ENCODE data around the gene SPEF1.

Gene SPEF1

DNA sequence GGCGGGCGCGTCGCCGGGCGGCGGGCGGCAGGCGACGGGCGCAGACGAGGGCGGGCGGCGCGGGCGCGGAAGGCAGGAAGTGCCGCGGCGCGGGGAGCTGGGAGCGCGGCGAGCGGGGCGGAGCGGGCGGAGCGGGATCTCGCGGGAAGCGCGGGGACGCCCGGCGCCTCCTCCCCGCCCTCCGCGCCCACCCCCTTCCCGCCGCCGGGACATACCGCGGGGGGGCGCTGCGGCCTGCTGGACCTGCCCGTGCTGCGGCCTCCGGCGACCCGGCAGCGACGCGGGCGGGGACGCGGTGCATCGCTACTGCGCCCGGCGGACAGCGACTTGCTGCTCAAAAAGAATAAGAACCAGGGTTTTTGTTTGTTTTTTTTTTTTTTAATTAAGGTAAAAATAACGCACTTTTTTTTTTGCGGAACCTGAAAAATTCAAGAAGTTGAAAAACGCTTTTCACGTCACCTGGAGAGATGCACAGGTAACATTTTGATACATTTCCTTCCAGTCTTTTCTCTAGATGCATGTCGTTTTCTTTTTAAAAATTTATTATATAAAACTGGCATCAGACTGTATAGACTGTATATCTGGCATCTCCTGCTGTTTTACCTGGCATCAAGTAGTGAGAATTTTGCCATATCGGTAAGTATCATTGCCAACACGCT, 5.5 kb upstream of the SPEF1 start, which contains the start of gene CENPB:
CENPB (minus strand) TSS at position 76 of the 659 bp plus-strand sequence. CDS start 257 bp downstream, outside the sequence.
- TF ChIP-seq, protein P1, sequence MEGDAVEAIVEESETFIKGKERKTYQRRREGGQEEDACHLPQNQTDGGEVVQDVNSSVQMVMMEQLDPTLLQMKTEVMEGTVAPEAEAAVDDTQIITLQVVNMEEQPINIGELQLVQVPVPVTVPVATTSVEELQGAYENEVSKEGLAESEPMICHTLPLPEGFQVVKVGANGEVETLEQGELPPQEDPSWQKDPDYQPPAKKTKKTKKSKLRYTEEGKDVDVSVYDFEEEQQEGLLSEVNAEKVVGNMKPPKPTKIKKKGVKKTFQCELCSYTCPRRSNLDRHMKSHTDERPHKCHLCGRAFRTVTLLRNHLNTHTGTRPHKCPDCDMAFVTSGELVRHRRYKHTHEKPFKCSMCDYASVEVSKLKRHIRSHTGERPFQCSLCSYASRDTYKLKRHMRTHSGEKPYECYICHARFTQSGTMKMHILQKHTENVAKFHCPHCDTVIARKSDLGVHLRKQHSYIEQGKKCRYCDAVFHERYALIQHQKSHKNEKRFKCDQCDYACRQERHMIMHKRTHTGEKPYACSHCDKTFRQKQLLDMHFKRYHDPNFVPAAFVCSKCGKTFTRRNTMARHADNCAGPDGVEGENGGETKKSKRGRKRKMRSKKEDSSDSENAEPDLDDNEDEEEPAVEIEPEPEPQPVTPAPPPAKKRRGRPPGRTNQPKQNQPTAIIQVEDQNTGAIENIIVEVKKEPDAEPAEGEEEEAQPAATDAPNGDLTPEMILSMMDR (conservative IDR thresholded peaks at IDR 0.05; ENCODE audit: low read depth, low read length), result peak; percentile 34; the same call in 1 of the 2 replicates
- no peak within 1 kb of the TSS for H3K9ac ChIP-seq
- H3K27me3 ChIP-seq (ENCODE audit: insufficient read depth, low read depth), result no peaks in the 10 kb centered on the region
- H2AFZ ChIP-seq (ENCODE audit: low read depth), result peak within 1 kb of the TSS; percentile 44
- H3K79me2 ChIP-seq (ENCODE audit: insufficient read depth, low read depth), result no peaks in the 10 kb centered on the region
- H3K27ac ChIP-seq, result no peak within 1 kb of the TSS
- H3K36me3 ChIP-seq (ENCODE audit: insufficient read depth), result no peaks in the 10 kb centered on the region
- H3K4me2 ChIP-seq, result peak within 1 kb of the TSS; percentile 66
- no peaks in the 10 kb centered on the region for H3K4me1 ChIP-seq (ENCODE audit: low read depth, poor library complexity, severe bottlenecking)
- no peaks in the 10 kb centered on the region for H4K20me1 ChIP-seq (ENCODE audit: insufficient read depth)
- H3K4me3 ChIP-seq (IDR thresholded peaks at IDR 0.05; ENCODE audit: insufficient read depth, low read depth, low read length), result no peak within 1 kb of the TSS

DNA sequence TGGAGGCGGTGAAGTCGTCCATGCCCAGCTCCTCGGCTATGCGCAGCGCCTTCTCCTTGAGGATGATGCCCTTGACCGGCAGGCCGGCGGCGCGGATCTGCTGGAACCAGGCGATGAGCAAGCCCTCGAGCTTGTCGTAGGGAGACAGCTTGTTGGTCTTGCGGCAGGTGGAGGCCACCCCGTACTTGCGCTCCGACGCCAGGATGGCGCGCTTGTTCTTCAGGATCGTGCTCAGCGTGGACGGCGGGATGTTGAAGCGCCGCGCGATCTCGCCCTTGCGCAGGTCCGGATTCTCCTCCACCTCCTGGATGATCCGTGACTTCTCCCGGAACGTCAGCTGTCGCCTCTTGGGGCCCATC, 4.9 kb upstream of the SPEF1 start:
- Histone ChIP-seq H3K4me1 (ENCODE audit: low read depth, poor library complexity, severe bottlenecking) (no peaks in the 10 kb centered on the region), H3K4me3 (IDR thresholded peaks at IDR 0.05; ENCODE audit: insufficient read depth, low read depth, low read length) (no peak overlapping the region), H3K27me3 (ENCODE audit: insufficient read depth, low read depth) (no peaks in the 10 kb centered on the region), H2AFZ (ENCODE audit: low read depth) (no peak overlapping the region), H3K79me2 (ENCODE audit: insufficient read depth, low read depth) (no peaks in the 10 kb centered on the region), H3K4me2 (no peak overlapping the region), H4K20me1 (ENCODE audit: insufficient read depth) (no peaks in the 10 kb centered on the region), H3K9ac (no peak overlapping the region), H3K36me3 (ENCODE audit: insufficient read depth) (no peaks in the 10 kb centered on the region), H3K27ac (no peak overlapping the region)
- TF ChIP-seq, protein P1 (conservative IDR thresholded peaks at IDR 0.05; ENCODE audit: low read depth, low read length), result no peak

GRCh38 chr20:3785240-3786125, 4.2 kb upstream of the SPEF1 start:
- Histone ChIP-seq H3K36me3 (ENCODE audit: insufficient read depth) (no peaks in the 10 kb centered on the region), H3K4me2 (no peak overlapping the region), H2AFZ (ENCODE audit: low read depth) (no peak overlapping the region), H3K79me2 (ENCODE audit: insufficient read depth, low read depth) (no peaks in the 10 kb centered on the region), H3K27ac (no peak overlapping the region), H3K9ac (no peak overlapping the region), H4K20me1 (ENCODE audit: insufficient read depth) (no peaks in the 10 kb centered on the region), H3K27me3 (ENCODE audit: insufficient read depth, low read depth) (no peaks in the 10 kb centered on the region), H3K4me1 (ENCODE audit: low read depth, poor library complexity, severe bottlenecking) (no peaks in the 10 kb centered on the region), H3K4me3 (IDR thresholded peaks at IDR 0.05; ENCODE audit: insufficient read depth, low read depth, low read length) (no peak overlapping the region)
- TF ChIP-seq, protein P1 (conservative IDR thresholded peaks at IDR 0.05; ENCODE audit: low read depth, low read length), result no peak

DNA sequence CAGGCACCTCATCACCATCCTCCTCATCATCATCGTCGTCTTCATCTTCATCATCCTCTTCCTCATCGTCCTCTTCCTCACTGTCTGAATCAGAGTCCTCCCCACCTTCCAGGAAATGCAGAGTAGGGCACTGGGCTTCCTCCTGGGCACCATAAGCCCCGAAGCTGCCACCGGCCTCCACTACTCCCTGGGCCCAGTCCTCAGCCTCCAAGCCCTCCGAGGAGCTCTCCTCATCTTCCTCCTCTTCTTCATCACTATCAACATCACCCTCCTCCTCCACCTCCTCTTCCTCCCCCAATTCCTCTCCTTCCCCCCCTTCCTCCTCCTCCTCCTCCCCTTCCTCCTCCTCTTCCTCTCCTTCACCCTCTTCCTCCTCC, 3.6 kb upstream of the SPEF1 start:
- Histone ChIP-seq H3K79me2 (ENCODE audit: insufficient read depth, low read depth) (no peaks in the 10 kb centered on the region), H3K27me3 (ENCODE audit: insufficient read depth, low read depth) (no peaks in the 10 kb centered on the region), H3K4me3 (IDR thresholded peaks at IDR 0.05; ENCODE audit: insufficient read depth, low read depth, low read length) (no peak overlapping the region), H3K4me1 (ENCODE audit: low read depth, poor library complexity, severe bottlenecking) (no peaks in the 10 kb centered on the region), H3K27ac (no peak overlapping the region), H3K36me3 (ENCODE audit: insufficient read depth) (no peaks in the 10 kb centered on the region), H3K4me2 (no peak overlapping the region), H4K20me1 (ENCODE audit: insufficient read depth) (no peaks in the 10 kb centered on the region), H2AFZ (ENCODE audit: low read depth) (no peak overlapping the region), H3K9ac (no peak overlapping the region)
- TF ChIP-seq, protein P1 (conservative IDR thresholded peaks at IDR 0.05; ENCODE audit: low read depth, low read length), result no peak
